K562 (cell line): Measurements from ENCODE around the gene ASMT. TPM values are rescaled to one million over a fixed set of nuclear protein-coding genes. Genes with fewer than 3 reads are reported as not detected.

Experiments used
- ATAC-seq: fragments of 200-7000 bp; cut with Tn5 transposase; 3 replicates; pipeline ENCODE4 v1.9.1; 2020; ENCODE audit warnings: moderate library complexity
- BruUV-seq: library from RNA; stranded (reverse); fragments of 400-500 nt; replicated peaks from 2 replicates; lab custom pipeline; 2021; lab: Mats Ljungman, UMichigan
- CTCF ChIA-PET: fragments of 300-600 bp; formaldehyde crosslinking; extraction: SDS; loops from one replicate; lab custom pipeline; 2021; ENCODE audit warnings: low intra/inter-chr PET ratio; lab: Yijun Ruan, JAX
- POLR2A ChIA-PET: fragments of 300-600, 350-650 bp; sonication (Branson Sonifier 250); formaldehyde crosslinking; extraction: SDS; loops from one replicate; lab custom pipeline; 2021; ENCODE audit warnings: antibody characterized with exemption, inconsistent platforms; lab: Yijun Ruan, JAX
- DNase-seq, 4 experiments: peaks; one replicate each; pipeline versions ENCODE4 v3.0.0 to v3.0.0-alpha.2; 2011 to 2018; ENCODE audit warnings: low spot score in 3 of 4, mixed read lengths in 3 of 4; ENCODE audit errors: extremely low read depth in 1 of 4
- FAIRE-seq: peaks from 2 replicates; lab custom pipeline; 2011; peaks lifted over from hg19 to GRCh38; lab: Jason Lieb, UNC
- H2AFZ ChIP-seq: 2 replicates; pipeline ENCODE4 v1.6.0; 2011; ENCODE audit warnings: low read depth, low read length, control low read depth, inconsistent platforms
- H3K27ac ChIP-seq: fragments of 200-600 bp; 3 replicates; pipeline ENCODE4 v1.8.0; 2011; ENCODE audit warnings: low read depth, mild to moderate bottlenecking, control low read depth, inconsistent platforms, low read length, moderate library complexity, mixed read lengths; ENCODE audit errors: extremely low read depth
- H3K27me3 ChIP-seq, 2 experiments: fragments of 300-600 bp in 1 of 2; 2 replicates in 1 of 2; 3 replicates in 1 of 2; pipeline versions ENCODE4 v1.6.0 to v1.8.0; 2011; ENCODE audit warnings: inconsistent platforms in 2 of 2, low read length in 2 of 2, mild to moderate bottlenecking in 1 of 2, mixed read lengths in 1 of 2, moderate library complexity in 1 of 2; ENCODE audit not compliant: control insufficient read depth in 2 of 2, insufficient read depth in 2 of 2
- H3K36me3 ChIP-seq: fragments of 300-600 bp; 3 replicates; pipeline ENCODE4 v1.8.0; 2011; ENCODE audit warnings: mild to moderate bottlenecking, low read length, inconsistent platforms; ENCODE audit not compliant: control insufficient read depth, insufficient read depth
- H3K4me1 ChIP-seq, 2 experiments: fragments of 200-600 bp in 1 of 2; replicated peaks in 1 of 2; 2 replicates in 1 of 2; 3 replicates in 1 of 2; pipeline versions ENCODE4 v1.5.1 to v1.8.0; 2011; ENCODE audit warnings: inconsistent platforms in 2 of 2, low read length in 2 of 2, mild to moderate bottlenecking in 1 of 2, mixed read lengths in 1 of 2, moderate library complexity in 1 of 2; ENCODE audit not compliant: control insufficient read depth in 2 of 2, insufficient read depth in 2 of 2
- H3K4me2 ChIP-seq: 2 replicates; pipeline ENCODE4 v1.6.1; 2011; ENCODE audit warnings: low read length, control low read depth, inconsistent platforms, mixed read lengths; ENCODE audit not compliant: insufficient read depth
- H3K4me3 ChIP-seq: fragments of 200-600 bp; sonication (generic), shearing (Covaris generic); 2 replicates; pipeline ENCODE4 v1.5.1; 2016; ENCODE audit warnings: control low read depth, inconsistent platforms
- H3K79me2 ChIP-seq: fragments of 200-600 bp; 3 replicates; pipeline ENCODE4 v1.8.0; 2011; ENCODE audit warnings: low read length, inconsistent platforms; ENCODE audit not compliant: control insufficient read depth, insufficient read depth
- H3K9ac ChIP-seq, 2 experiments: 2 replicates each; pipeline versions ENCODE4 v1.6.0 to v1.6.1; 2011; ENCODE audit warnings: low read depth in 2 of 2, low read length in 2 of 2, control low read depth in 1 of 2, inconsistent platforms in 1 of 2, mild to moderate bottlenecking in 1 of 2, mixed read lengths in 1 of 2; ENCODE audit not compliant: insufficient read depth in 1 of 2
- H3K9me1 ChIP-seq: one replicate; pipeline ENCODE4 v1.6.0; 2011; ENCODE audit warnings: inconsistent platforms, mild to moderate bottlenecking, low read length, moderate library complexity; ENCODE audit not compliant: control insufficient read depth, insufficient read depth
- H3K9me3 ChIP-seq: replicated peaks from 2 replicates; pipeline ENCODE4 v1.5.1; 2011; ENCODE audit warnings: low read depth, low read length, inconsistent platforms; ENCODE audit not compliant: control insufficient read depth, insufficient read depth
- H4K20me1 ChIP-seq: replicated peaks from 2 replicates; pipeline ENCODE4 v1.6.1; 2011; ENCODE audit warnings: low read length, inconsistent platforms, mixed read lengths; ENCODE audit not compliant: control insufficient read depth, insufficient read depth
- C11orf30 ChIP-seq: fragments of 450-650 bp; IDR thresholded peaks from 2 replicates; pipeline ENCODE4 v1.6.1; 2016; ENCODE audit warnings: low read depth, mild to moderate bottlenecking
- DACH1 ChIP-seq: fragments of 450-650 bp; IDR thresholded peaks from 2 replicates; pipeline ENCODE4 v1.6.1; 2018; ENCODE audit not compliant: partially characterized antibody
- EP300 ChIP-seq: IDR thresholded peaks from 2 replicates; pipeline ENCODE4 v1.6.1; 2012; ENCODE audit warnings: low read length, improper control_type of control experiment
- FIP1L1 ChIP-seq: fragments of 200-400 bp; formaldehyde crosslinking; IDR thresholded peaks from 2 replicates; pipeline ENCODE4 v1.6.1; 2018; ENCODE audit warnings: mild to moderate bottlenecking, low read depth, low read length; ENCODE audit not compliant: poor library complexity, severe bottlenecking
- GATA2 ChIP-seq: sonication (generic); formaldehyde crosslinking; IDR thresholded peaks from 2 replicates; pipeline ENCODE4 v1.4.0; 2020; ENCODE audit warnings: mild to moderate bottlenecking, missing genetic modification reagents
- HDAC2 ChIP-seq: fragments of 450-650 bp; IDR thresholded peaks from 2 replicates; pipeline ENCODE4 v1.6.1; 2016; ENCODE audit warnings: mild to moderate bottlenecking
- HNRNPK ChIP-seq: fragments of 200-400 bp; formaldehyde crosslinking; IDR thresholded peaks from one replicate; pipeline ENCODE4 v1.6.1; 2018; ENCODE audit warnings: mild to moderate bottlenecking, low read depth, low read length; ENCODE audit not compliant: poor library complexity, severe bottlenecking
- ID3 ChIP-seq, 2 experiments: fragments of 250-450 bp in 1 of 2; fragments of 450-650 bp in 1 of 2; sonication (Bioruptor Pico) in 1 of 2; IDR thresholded peaks; 2 replicates each; pipeline versions ENCODE4 v1.6.1 to v1.8.0; 2016 to 2021; ENCODE audit warnings: mild to moderate bottlenecking in 2 of 2, moderate library complexity in 2 of 2, missing compliant biosample characterization in 1 of 2, missing genetic modification characterization in 1 of 2
- MTA3 ChIP-seq: fragments of 450-650 bp; formaldehyde crosslinking; IDR thresholded peaks from 2 replicates; pipeline ENCODE4 v1.6.1; 2017; ENCODE audit warnings: mild to moderate bottlenecking, borderline replicate concordance
- PRPF4 ChIP-seq: fragments of 200-400 bp; formaldehyde crosslinking; IDR thresholded peaks from one replicate; pipeline ENCODE4 v1.6.1; 2017; ENCODE audit warnings: low read length, low read depth, mild to moderate bottlenecking; ENCODE audit not compliant: insufficient read depth, poor library complexity, severe bottlenecking
- SAFB ChIP-seq: fragments of 200-400 bp; formaldehyde crosslinking; IDR thresholded peaks from 2 replicates; pipeline ENCODE4 v1.6.1; 2017; ENCODE audit warnings: low read depth, low read length, borderline replicate concordance
- SIN3A ChIP-seq, 2 experiments: fragments of 150-350 bp in 1 of 2; IDR thresholded peaks; 2 replicates each; pipeline ENCODE4 v1.6.1; 2011 to 2016; ENCODE audit warnings: borderline replicate concordance in 2 of 2, low read depth in 2 of 2, low read length in 2 of 2, mild to moderate bottlenecking in 2 of 2, moderate library complexity in 2 of 2; ENCODE audit not compliant: control insufficient read depth in 1 of 2
- SOX6 ChIP-seq: fragments of 450-650 bp; IDR thresholded peaks from 2 replicates; pipeline ENCODE4 v1.6.1; 2014; ENCODE audit warnings: mild to moderate bottlenecking
- TAL1 ChIP-seq: fragments of 450-650 bp; IDR thresholded peaks from 2 replicates; pipeline ENCODE4 v1.6.1; 2016; ENCODE audit warnings: mild to moderate bottlenecking
- THRA ChIP-seq: fragments of 450-650 bp; IDR thresholded peaks from 2 replicates; pipeline ENCODE4 v1.6.1; 2017; ENCODE audit warnings: mild to moderate bottlenecking, moderate library complexity
- THRAP3 ChIP-seq: fragments of 450-650 bp; IDR thresholded peaks from 2 replicates; pipeline ENCODE4 v1.6.1; 2016; ENCODE audit warnings: mild to moderate bottlenecking, inconsistent platforms, borderline replicate concordance
- WHSC1 ChIP-seq: IDR thresholded peaks from one replicate; pipeline ENCODE4 v1.6.1; 2012; ENCODE audit warnings: low read length, control low read depth, inconsistent platforms
- ZNF134 ChIP-seq: fragments of 250-450 bp; sonication (Bioruptor Pico); conservative IDR thresholded peaks from 2 replicates; pipeline ENCODE4 v1.4.0; 2020
- ZNF696 ChIP-seq: fragments of 250-450 bp; sonication (Bioruptor Pico); conservative IDR thresholded peaks from 2 replicates; pipeline ENCODE4 v1.4.0; 2020; ENCODE audit warnings: mild to moderate bottlenecking, moderate library complexity
- WGBS: fragments of 100-300 bp; shearing (Covaris generic); methylation state at CpG from one replicate; pipeline ENCODE4 v1.1.6; 2016; ENCODE audit warnings: low coverage, mixed read lengths; ENCODE audit not compliant: insufficient coverage; ENCODE audit errors: missing lambda C conversion rate; 5-methylcytosine and 5-hydroxymethylcytosine counted together
- in situ Hi-C: fragments of 300-500 bp; cut with MboI; formaldehyde crosslinking; loops from 4 replicates; pipeline ENCODE4 v1.15.0; 2018; ENCODE audit warnings: inconsistent platforms, mixed read lengths
- intact Hi-C: fragments of 100-400 bp; cut with micrococcal nuclease; formaldehyde crosslinking; loops from 2 replicates; pipeline ENCODE4 v1.14.2; 2022
- polyA plus RNA-seq, 8 experiments: library from polyadenylated mRNA; depleted of rRNA in 4 of 8; stranded (reverse) in 5 of 8; unstranded in 3 of 8; fragments of >200 nt; fragmentation: Nextera tagmentation in 2 of 8; fragmentation: Illumina TruSeq in 1 of 8; extraction: Ambion mirVana in 2 of 8; extraction: Trizol in 1 of 8; gene quantifications; 2 replicates each; pipeline versions ENCODE4 v1.2.1 to v1.2.3, GENCODE V29; 2011 to 2014; ENCODE audit warnings: inconsistent platforms in 1 of 8, missing spikeins in 1 of 8
- total RNA-seq, 7 experiments: library from RNA; depleted of rRNA in 6 of 7; stranded (reverse); fragments of >200 nt in 6 of 7; fragmentation: Illumina TruSeq in 2 of 7; extraction: Trizol in 2 of 7; gene quantifications; 2 replicates each; pipeline versions ENCODE4 v1.2.1 to v1.2.3, GENCODE V29; 2011 to 2021; ENCODE audit warnings: low replicate concordance in 1 of 7

Gene ASMT
- total and polyA plus RNA-seq, 9 of the 15 experiments (the other 6 are each of a cell fraction or from before 2014, with no cell fraction given) = 0.06 TPM; not detected in 8

DNA sequence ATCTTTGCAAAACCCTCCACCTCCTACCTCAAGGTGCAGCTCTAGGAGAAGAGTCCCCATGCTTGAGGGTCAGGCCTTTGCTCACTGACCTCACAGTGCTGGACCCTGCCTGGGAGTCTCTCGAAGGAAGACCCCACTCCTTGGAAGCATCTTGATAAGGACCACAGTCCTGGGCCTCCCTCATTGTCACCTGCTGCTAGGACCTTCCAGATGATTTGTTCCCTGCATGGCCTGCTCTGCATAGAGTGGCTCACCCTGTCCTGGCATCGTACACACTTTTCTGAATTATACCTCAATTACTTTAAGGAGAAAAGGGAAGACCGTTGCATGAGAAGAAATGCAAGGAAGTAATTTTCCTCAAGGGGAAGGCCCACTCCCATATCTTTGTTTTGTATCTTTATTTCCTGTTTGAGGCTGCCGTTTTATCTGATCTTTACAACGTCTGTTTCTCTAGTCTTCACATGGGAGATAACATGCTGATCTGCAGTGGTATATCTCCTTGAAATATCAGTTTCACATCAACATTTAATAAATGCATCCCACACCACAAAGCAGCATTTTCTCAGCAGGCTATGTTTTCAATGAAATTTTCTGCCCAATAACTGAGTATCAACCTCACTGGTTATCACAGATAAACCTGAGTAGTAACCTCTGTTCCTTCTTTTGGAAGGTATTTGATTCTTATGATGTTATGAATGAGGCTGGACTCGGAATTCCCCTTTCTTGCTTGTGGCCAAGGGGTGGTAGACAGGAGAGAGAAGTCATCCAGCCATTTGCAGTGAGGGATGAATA, 38.5 kb upstream of the ASMT start:
- intact Hi-C loops = no loop called here
- no peaks in the 10 kb centered on the region for H3K36me3 ChIP-seq
- DNase-seq = no peak

More for the DNA sequence above, 38.5 kb upstream of the ASMT start:
- Histone ChIP-seq H3K4me2 (no peak overlapping the region), H3K4me1 (no peaks in the 10 kb centered on the region), H3K4me3 (no peak overlapping the region), H3K27ac (no peak overlapping the region), H2AFZ (no peak overlapping the region), H3K9me3 (no peaks in the 10 kb centered on the region), H3K27me3 (no peaks in the 10 kb centered on the region), H3K9ac (no peak overlapping the region), H4K20me1 (no peaks in the 10 kb centered on the region), H3K9me1 (no peaks in the 10 kb centered on the region), H3K79me2 (no peaks in the 10 kb centered on the region)
- ChIA-PET POLR2A (no interaction called here), CTCF (no interaction called here)
- BruUV-seq = no TSS peak
- TF ChIP-seq ZNF134 (CRISPR knock-in tag) (no peak), SAFB (no peak), FIP1L1 (no peak), MTA3 (no peak), GATA2 (no peak), ZNF696 (CRISPR knock-in tag) (no peak), THRA (no peak), THRAP3 (no peak), ID3 (CRISPR knock-in tag; IDR thresholded peaks at IDR 0.05) (no peak), ID3 (tag; IDR thresholded peaks at IDR 0.05) (no peak), C11orf30 (no peak), PRPF4 (no peak), SOX6 (no peak), SIN3A (IDR thresholded peaks at IDR 0.05; ENCODE audit: borderline replicate concordance in 2 of 2, control insufficient read depth in 1 of 2, low read depth in 2 of 2, low read length in 2 of 2) (no peak), HNRNPK (no peak), DACH1 (no peak), WHSC1 (no peak), EP300 (no peak), TAL1 (no peak), HDAC2 (no peak)
- FAIRE-seq (no peak), ATAC-seq (no peak)
- WGBS = 0% methylated on average over 6 of the region's 6 CpGs
- in situ Hi-C loops = loop anchor here (10.0 kb wide), 1 partner anchor 112 kb away; no protein-coding TSS in a partner anchor
